ENCODE data around the gene ASXL1. TPM values are rescaled to one million over a fixed set of nuclear protein-coding genes. Genes with fewer than 3 reads are reported as not detected.

ASXL1 gene
- total RNA-seq, 2 donors from 2014 or later, result 74.5 to 135 TPM

DNA sequence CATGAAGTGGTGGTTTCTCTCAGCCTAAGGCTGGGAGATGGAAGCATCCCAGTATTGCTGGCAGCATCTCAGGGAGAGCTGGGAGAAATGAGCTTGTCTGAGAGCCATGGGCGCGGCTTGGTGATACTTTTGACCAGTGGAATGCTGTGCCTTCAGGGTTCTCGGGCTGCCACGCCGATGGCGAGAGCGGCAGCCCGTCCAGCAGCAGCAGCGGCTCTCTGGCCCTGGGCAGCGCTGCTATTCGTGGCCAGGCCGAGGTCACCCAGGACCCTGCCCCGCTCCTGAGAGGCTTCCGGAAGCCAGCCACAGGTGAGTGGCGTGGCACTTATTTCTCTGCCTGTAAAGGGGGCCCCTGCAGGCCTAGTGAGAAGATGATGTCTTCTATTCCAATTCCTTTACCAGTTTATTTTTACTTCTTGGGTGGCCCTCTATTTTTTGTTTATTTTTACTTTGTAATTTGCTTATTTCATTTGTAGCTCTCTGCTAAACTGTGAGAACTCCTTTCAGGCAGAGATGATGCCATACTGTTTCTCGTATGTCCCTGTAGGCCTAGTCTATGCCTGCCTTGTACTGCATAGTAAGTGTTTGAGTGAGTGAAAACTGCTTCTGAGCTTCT lies 71.7 kb downstream of the ASXL1 start:
- ATAC-seq (ENCODE audit: insufficient number of reproducible peaks, low FRiP score, low read depth), result no peak
- no peaks in the 10 kb centered on the region for H3K9me3 ChIP-seq
- H3K27me3 ChIP-seq (replicated peaks; ENCODE audit: insufficient read depth), result no peaks in the 10 kb centered on the region
- peaks cover 0 to 10% of the 10 kb centered on the region in 2 donors for H3K4me1 ChIP-seq (ENCODE audit: control insufficient read depth in 1 of 2, low read depth in 2 of 2)
- no peak for DNase-seq (ENCODE audit: low spot score)
- H3K4me3 ChIP-seq, result no peak overlapping the region
- H3K27ac ChIP-seq, result no peak overlapping the region
- TF ChIP-seq, protein P1, sequence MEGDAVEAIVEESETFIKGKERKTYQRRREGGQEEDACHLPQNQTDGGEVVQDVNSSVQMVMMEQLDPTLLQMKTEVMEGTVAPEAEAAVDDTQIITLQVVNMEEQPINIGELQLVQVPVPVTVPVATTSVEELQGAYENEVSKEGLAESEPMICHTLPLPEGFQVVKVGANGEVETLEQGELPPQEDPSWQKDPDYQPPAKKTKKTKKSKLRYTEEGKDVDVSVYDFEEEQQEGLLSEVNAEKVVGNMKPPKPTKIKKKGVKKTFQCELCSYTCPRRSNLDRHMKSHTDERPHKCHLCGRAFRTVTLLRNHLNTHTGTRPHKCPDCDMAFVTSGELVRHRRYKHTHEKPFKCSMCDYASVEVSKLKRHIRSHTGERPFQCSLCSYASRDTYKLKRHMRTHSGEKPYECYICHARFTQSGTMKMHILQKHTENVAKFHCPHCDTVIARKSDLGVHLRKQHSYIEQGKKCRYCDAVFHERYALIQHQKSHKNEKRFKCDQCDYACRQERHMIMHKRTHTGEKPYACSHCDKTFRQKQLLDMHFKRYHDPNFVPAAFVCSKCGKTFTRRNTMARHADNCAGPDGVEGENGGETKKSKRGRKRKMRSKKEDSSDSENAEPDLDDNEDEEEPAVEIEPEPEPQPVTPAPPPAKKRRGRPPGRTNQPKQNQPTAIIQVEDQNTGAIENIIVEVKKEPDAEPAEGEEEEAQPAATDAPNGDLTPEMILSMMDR (IDR thresholded peaks at IDR 0.05), result no peak
- peaks cover 55% of the 10 kb centered on the region for H3K36me3 ChIP-seq

DNA sequence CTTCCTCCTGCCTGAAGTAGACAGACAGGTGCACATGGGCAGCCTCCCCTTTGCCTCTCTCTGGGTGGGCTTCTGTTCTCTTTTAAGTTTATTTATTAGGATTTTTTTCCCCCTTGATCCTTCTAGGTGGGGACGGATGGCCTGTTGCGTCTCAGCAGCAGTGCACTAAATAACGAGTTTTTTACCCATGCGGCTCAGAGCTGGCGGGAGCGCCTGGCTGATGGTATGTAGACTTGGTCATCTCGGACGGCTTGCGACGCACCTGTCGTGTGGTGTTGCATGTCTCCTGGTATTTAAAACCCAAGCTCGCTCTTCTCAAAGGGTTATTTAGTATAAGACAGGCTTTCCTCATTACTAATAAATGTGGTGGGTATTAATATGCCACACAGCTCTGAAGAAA lies 73.3 kb downstream of the ASXL1 start:
- H3K36me3 ChIP-seq, result peaks cover 71% of the 10 kb centered on the region
- ATAC-seq (ENCODE audit: insufficient number of reproducible peaks, low FRiP score, low read depth) (no peak), DNase-seq (ENCODE audit: low spot score) (no peak)
- H3K4me1 ChIP-seq (ENCODE audit: control insufficient read depth in 1 of 2, low read depth in 2 of 2), result peaks cover 0 to 10% of the 10 kb centered on the region in 2 donors
- no peak overlapping the region for H3K27ac ChIP-seq
- no peaks in the 10 kb centered on the region for H3K27me3 ChIP-seq (replicated peaks; ENCODE audit: insufficient read depth)
- no peaks in the 10 kb centered on the region for H3K9me3 ChIP-seq
- no peak overlapping the region for H3K4me3 ChIP-seq
- TF ChIP-seq, protein P1 (IDR thresholded peaks at IDR 0.05), result no peak

DNA sequence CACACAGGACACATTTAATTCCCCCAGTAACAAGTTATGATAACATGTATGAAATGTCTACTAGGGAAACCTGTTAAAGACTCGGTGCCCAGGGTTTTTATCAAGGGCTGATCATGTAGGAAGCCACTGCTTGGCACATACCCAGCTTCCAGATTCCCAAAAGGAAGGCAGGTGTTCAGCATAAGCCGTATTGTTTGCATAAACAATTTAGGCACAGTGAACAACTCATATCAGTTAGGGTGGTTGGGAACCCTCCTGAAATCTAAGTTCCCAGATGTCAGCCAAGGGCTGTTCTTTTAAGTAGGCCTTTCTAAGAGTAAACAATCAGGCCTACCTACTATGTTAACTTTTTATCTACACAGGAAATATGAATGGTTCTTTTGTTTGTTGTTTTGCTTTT lies 74.1 kb downstream of the ASXL1 start:
- ATAC-seq (ENCODE audit: insufficient number of reproducible peaks, low FRiP score, low read depth) (no peak), DNase-seq (ENCODE audit: low spot score) (no peak)
- Histone ChIP-seq H3K9me3 (no peaks in the 10 kb centered on the region), H3K4me1 (ENCODE audit: control insufficient read depth in 1 of 2, low read depth in 2 of 2) (peaks cover 0 to 10% of the 10 kb centered on the region in 2 donors), H3K27ac (no peak overlapping the region), H3K4me3 (no peak overlapping the region), H3K36me3 (peaks cover 76% of the 10 kb centered on the region), H3K27me3 (replicated peaks; ENCODE audit: insufficient read depth) (no peaks in the 10 kb centered on the region)
- TF ChIP-seq, protein P1 (IDR thresholded peaks at IDR 0.05), result no peak

DNA sequence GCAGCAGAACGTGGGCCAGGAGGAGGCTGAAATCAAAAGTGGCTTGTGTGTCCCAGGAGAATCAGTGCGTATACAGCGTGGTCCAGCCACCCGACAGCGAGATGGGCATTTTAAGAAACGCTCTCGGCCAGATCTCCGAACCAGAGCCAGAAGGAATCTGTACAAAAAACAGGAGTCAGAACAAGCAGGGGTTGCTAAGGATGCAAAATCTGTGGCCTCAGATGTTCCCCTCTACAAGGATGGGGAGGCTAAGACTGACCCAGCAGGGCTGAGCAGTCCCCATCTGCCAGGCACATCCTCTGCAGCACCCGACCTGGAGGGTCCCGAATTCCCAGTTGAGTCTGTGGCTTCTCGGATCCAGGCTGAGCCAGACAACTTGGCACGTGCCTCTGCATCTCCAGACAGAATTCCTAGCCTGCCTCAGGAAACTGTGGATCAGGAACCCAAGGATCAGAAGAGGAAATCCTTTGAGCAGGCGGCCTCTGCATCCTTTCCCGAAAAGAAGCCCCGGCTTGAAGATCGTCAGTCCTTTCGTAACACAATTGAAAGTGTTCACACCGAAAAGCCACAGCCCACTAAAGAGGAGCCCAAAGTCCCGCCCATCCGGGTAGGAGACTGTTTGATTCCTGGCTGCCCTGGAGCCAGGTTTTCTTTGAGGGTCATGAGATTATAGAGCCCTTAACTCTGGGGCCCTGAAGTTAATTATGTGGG lies 75.3 kb downstream of the ASXL1 start:
- Histone ChIP-seq H3K36me3 (peaks cover 74% of the 10 kb centered on the region), H3K27me3 (replicated peaks; ENCODE audit: insufficient read depth) (no peaks in the 10 kb centered on the region), H3K4me3 (no peak overlapping the region), H3K4me1 (ENCODE audit: control insufficient read depth in 1 of 2, low read depth in 2 of 2) (peaks cover 0 to 10% of the 10 kb centered on the region in 2 donors), H3K9me3 (no peaks in the 10 kb centered on the region), H3K27ac (peak overlapping the region; percentile 18 to 24)
- no peak for DNase-seq (ENCODE audit: low spot score)
- ATAC-seq (ENCODE audit: insufficient number of reproducible peaks, low FRiP score, low read depth), result no peak
- TF ChIP-seq, protein P1 (IDR thresholded peaks at IDR 0.05), result no peak

DNA sequence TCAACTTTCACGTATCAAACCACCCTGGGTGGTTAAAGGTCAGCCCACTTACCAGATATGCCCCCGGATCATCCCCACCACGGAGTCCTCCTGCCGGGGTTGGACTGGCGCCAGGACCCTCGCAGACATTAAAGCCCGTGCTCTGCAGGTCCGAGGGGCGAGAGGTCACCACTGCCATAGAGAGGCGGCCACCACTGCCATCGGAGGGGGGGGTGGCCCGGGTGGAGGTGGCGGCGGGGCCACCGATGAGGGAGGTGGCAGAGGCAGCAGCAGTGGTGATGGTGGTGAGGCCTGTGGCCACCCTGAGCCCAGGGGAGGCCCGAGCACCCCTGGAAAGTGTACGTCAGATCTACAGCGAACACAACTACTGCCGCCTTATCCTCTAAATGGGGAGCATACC lies 76.3 kb downstream of the ASXL1 start:
- peaks cover 0 to 10% of the 10 kb centered on the region in 2 donors for H3K4me1 ChIP-seq (ENCODE audit: control insufficient read depth in 1 of 2, low read depth in 2 of 2)
- ATAC-seq (ENCODE audit: insufficient number of reproducible peaks, low FRiP score, low read depth) (no peak), DNase-seq (ENCODE audit: low spot score) (no peak)
- TF ChIP-seq, protein P1 (IDR thresholded peaks at IDR 0.05), result no peak
- no peak overlapping the region for H3K4me3 ChIP-seq
- H3K36me3 ChIP-seq, result peaks cover 66% of the 10 kb centered on the region
- H3K9me3 ChIP-seq, result no peaks in the 10 kb centered on the region
- H3K27me3 ChIP-seq (replicated peaks; ENCODE audit: insufficient read depth), result no peaks in the 10 kb centered on the region
- H3K27ac ChIP-seq, result no peak overlapping the region
